OCI-LY1 (cell line): Measurements from ENCODE around the gene BMPR2.

Source experiments
- H2AFZ ChIP-seq: fragments of 200-600 bp; sonication (generic), shearing (Covaris generic); 2 replicates; pipeline ENCODE4 v1.6.0; 2014; ENCODE audit warnings: antibody characterized with exemption, mild to moderate bottlenecking, low read length
- H3F3A ChIP-seq: fragments of 200-600 bp; sonication (generic), shearing (Covaris generic); 2 replicates; pipeline ENCODE4 v1.6.0; 2014; ENCODE audit warnings: mild to moderate bottlenecking, antibody characterized with exemption, low read length, moderate library complexity; ENCODE audit not compliant: insufficient read depth
- H3K27ac ChIP-seq: fragments of 200-600 bp; sonication (generic); 2 replicates; pipeline ENCODE4 v1.5.1; 2014; ENCODE audit warnings: low read length, mixed run types, mild to moderate bottlenecking, low read depth; ENCODE audit not compliant: poor library complexity, severe bottlenecking
- H3K27me3 ChIP-seq: fragments of 200-600 bp; sonication (generic); 2 replicates; pipeline ENCODE4 v1.6.0; 2014; ENCODE audit warnings: antibody characterized with exemption, mild to moderate bottlenecking, low read length, moderate library complexity; ENCODE audit not compliant: insufficient read depth
- H3K36me3 ChIP-seq: fragments of 200-600 bp; sonication (generic); 2 replicates; pipeline ENCODE4 v1.6.1; 2014; ENCODE audit warnings: mild to moderate bottlenecking, antibody characterized with exemption, low read length, moderate library complexity, mixed read lengths; ENCODE audit not compliant: insufficient read depth
- H3K4me1 ChIP-seq: fragments of 200-600 bp; sonication (generic); 2 replicates; pipeline ENCODE4 v1.5.1; 2014; ENCODE audit warnings: mild to moderate bottlenecking, low read length, moderate library complexity; ENCODE audit not compliant: insufficient read depth, severe bottlenecking
- H3K4me2 ChIP-seq: fragments of 200-600 bp; sonication (generic), shearing (Covaris generic); 2 replicates; pipeline ENCODE4 v1.6.1; 2014; ENCODE audit warnings: low read length
- H3K4me3 ChIP-seq: fragments of 200-600 bp; sonication (generic); 2 replicates; pipeline ENCODE4 v1.5.1; 2014; ENCODE audit warnings: low read length, low read depth, mild to moderate bottlenecking, mixed read lengths; ENCODE audit not compliant: poor library complexity, severe bottlenecking
- H3K79me2 ChIP-seq: fragments of 200-600 bp; shearing (Covaris generic); 2 replicates; pipeline ENCODE4 v1.6.1; 2016; ENCODE audit warnings: mixed run types, low read length, mixed read lengths; ENCODE audit not compliant: insufficient read depth
- H3K9ac ChIP-seq: fragments of 200-600 bp; sonication (generic), shearing (Covaris generic); 2 replicates; pipeline ENCODE4 v1.6.1; 2014; ENCODE audit warnings: mild to moderate bottlenecking, low read length, mixed read lengths
- H3K9me2 ChIP-seq: fragments of 200-600 bp; sonication (generic), shearing (Covaris generic); 2 replicates; pipeline ENCODE4 v1.6.1; 2014; ENCODE audit warnings: low read depth, mild to moderate bottlenecking, low read length, mixed read lengths
- H3K9me3 ChIP-seq: fragments of 200-600 bp; shearing (Covaris generic); 2 replicates; pipeline ENCODE4 v1.6.1; 2014; ENCODE audit warnings: low read length, mixed read lengths
- H4K20me1 ChIP-seq: fragments of 200-600 bp; sonication (generic), shearing (Covaris generic); 2 replicates; pipeline ENCODE4 v1.6.0; 2016; ENCODE audit warnings: mild to moderate bottlenecking, low read length; ENCODE audit not compliant: insufficient read depth
- CTCF ChIP-seq: fragments of 200-600 bp; sonication (generic), shearing (Covaris generic); IDR thresholded peaks from 2 replicates; pipeline ENCODE4 v1.5.1; 2017; ENCODE audit warnings: mild to moderate bottlenecking, antibody characterized with exemption, low read length, moderate library complexity, mixed read lengths
- EZH2 ChIP-seq: fragments of 200-600 bp; sonication (generic), shearing (Covaris generic); IDR thresholded peaks from 2 replicates; pipeline ENCODE4 v1.8.0; 2017; ENCODE audit warnings: borderline replicate concordance, mixed run types, mild to moderate bottlenecking, antibody characterized with exemption, low read length, moderate library complexity, mixed read lengths

BMPR2 gene

DNA sequence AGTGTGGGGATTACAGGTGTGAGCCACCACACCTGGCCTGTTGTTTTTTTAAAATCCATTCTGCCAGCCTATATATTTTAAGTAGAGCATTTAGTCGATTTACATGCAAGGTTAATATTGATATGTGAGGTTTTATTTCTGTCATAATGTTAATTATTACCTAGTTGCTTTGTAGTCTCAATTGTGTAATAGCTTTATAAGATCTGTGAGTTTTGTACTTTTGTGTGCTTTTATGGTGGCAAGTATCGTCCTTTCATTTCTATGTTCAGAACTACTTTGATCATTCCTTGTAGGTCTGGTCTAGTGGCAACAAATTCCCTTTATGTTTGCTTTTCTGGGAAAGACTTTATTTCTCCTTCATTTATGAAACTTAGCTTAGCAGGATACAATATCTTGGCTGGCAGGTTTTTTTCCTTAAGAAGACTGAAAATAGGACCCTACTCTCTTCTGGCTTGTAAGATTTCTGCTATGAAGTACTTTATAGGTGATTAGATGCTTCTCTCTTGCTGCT is 207.6 kb downstream of the BMPR2 start:
- Histone ChIP-seq H3F3A (no peaks in the 10 kb centered on the region), H3K4me3 (no peak overlapping the region), H3K79me2 (no peaks in the 10 kb centered on the region), H3K27ac (no peak overlapping the region), H3K9me2 (no peaks in the 10 kb centered on the region), H3K27me3 (no peaks in the 10 kb centered on the region), H3K9ac (no peak overlapping the region), H2AFZ (no peak overlapping the region), H3K36me3 (no peaks in the 10 kb centered on the region), H3K4me1 (peaks cover 4% of the 10 kb centered on the region), H3K9me3 (no peaks in the 10 kb centered on the region), H4K20me1 (no peaks in the 10 kb centered on the region), H3K4me2 (no peak overlapping the region)
- no peak for TF ChIP-seq CTCF
- no peak for TF ChIP-seq EZH2

DNA sequence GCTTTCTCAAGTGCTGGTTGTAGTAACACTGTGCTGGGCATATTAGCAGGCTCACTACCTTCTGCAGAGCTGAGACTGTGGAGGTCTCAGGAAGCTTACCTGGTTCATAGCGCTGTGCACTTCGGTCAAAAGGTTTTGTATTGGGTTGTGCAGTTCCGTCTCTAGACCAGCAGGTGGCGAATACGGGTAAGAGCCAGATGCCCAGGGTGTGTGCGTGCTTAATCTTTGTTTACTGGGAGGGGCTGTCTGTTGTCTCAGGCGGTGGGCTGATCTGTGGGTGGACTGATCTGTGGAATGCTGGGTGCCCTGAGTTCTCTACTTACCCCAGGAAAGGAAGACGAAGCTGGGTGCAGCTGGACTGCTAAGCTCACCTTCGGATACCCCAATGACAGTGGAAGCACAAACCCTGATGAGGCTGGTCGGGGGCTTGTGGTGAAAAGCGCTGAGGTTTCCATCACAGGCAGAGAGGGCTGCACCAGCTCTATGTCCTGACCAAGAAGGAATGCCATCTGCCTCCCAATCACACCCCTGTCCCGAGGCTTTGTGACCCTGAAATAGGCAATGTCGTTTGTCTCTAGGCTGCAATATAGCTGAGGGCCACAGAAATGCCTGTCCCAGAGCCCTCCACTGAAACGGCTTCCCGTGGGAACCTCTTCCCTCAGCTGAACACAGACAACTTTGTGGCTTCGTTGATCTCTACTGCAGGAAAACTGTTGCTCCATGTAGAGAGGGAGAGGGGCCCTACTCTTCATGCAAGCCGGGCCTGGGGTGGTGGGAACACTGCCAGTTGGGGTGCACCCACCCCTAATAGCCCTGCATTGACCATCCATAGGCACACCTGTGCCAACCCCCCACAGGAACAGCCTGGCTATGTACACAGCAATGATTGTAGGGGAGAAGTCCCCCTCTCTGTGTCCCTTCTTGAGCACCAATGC is 212.8 kb downstream of the BMPR2 start:
- H3K9ac ChIP-seq = no peak overlapping the region; the same call in 1 of the 2 replicates

DNA sequence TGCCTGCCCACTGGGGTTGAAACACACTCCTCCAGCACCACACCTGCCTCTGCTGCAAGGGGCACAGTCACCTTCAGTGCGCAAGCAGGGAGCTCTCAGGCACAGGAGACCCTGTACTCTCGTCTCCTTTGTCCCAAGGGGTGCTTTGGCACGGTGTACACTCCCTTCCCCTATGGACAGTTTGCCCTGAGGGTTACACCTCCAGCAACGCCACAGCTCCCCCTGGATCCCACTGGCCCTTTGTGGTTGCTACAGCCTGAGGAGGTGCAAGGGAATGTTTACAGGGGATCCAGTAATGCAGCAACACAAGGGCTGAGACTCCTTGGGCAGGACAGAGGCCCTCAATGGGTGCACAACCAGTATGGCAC is 213.4 kb downstream of the BMPR2 start:
- H3K9me2 ChIP-seq = no peaks in the 10 kb centered on the region
- no peaks in the 10 kb centered on the region for H3F3A ChIP-seq
- H3K36me3 ChIP-seq = no peaks in the 10 kb centered on the region
- TF ChIP-seq EZH2 (no peak), CTCF (no peak)
- H3K79me2 ChIP-seq = no peaks in the 10 kb centered on the region
- no peak overlapping the region for H3K4me2 ChIP-seq
- H2AFZ ChIP-seq = no peak overlapping the region
- H3K4me3 ChIP-seq = no peak overlapping the region
- no peaks in the 10 kb centered on the region for H3K27me3 ChIP-seq
- H4K20me1 ChIP-seq = no peaks in the 10 kb centered on the region
- H3K4me1 ChIP-seq = peaks cover 8% of the 10 kb centered on the region
- no peaks in the 10 kb centered on the region for H3K9me3 ChIP-seq
- H3K9ac ChIP-seq = no peak overlapping the region
- no peak overlapping the region for H3K27ac ChIP-seq

More for the DNA sequence above, 212.8 kb downstream of the BMPR2 start:
- no peaks in the 10 kb centered on the region for H3K9me3 ChIP-seq
- no peaks in the 10 kb centered on the region for H3K9me2 ChIP-seq
- no peak for TF ChIP-seq EZH2
- peak; percentile 89 for TF ChIP-seq CTCF
- H2AFZ ChIP-seq = no peak overlapping the region
- no peaks in the 10 kb centered on the region for H3F3A ChIP-seq
- peaks cover 8% of the 10 kb centered on the region for H3K4me1 ChIP-seq
- H3K27me3 ChIP-seq = no peaks in the 10 kb centered on the region
- H4K20me1 ChIP-seq = no peaks in the 10 kb centered on the region
- H3K79me2 ChIP-seq = no peaks in the 10 kb centered on the region
- peak overlapping the region; percentile 53 for H3K4me2 ChIP-seq
- H3K4me3 ChIP-seq = peak overlapping the region; percentile 25
- no peak overlapping the region for H3K27ac ChIP-seq
- no peaks in the 10 kb centered on the region for H3K36me3 ChIP-seq
